SU-DHL-6 (cell line): ENCODE measurements around the gene USP12.

Source experiments
- CTCF ChIP-seq: fragments of 200-600 bp; sonication (generic); IDR thresholded peaks from one replicate; pipeline ENCODE4 v1.5.1; 2017; ENCODE audit warnings: antibody characterized with exemption, mild to moderate bottlenecking, low read length, moderate library complexity; ENCODE audit not compliant: insufficient read depth, poor library complexity, severe bottlenecking
- EZH2phosphoT487 ChIP-seq: fragments of 200-600 bp; sonication (generic), shearing (Covaris generic); conservative IDR thresholded peaks from 2 replicates; pipeline ENCODE4 v1.6.1; 2018; ENCODE audit warnings: mild to moderate bottlenecking, antibody characterized with exemption, low read length, moderate library complexity, mixed read lengths

- no peak for TF ChIP-seq CTCF
- TF ChIP-seq EZH2phosphoT487, result no peak
Observed at GRCh38 chr13:27170516-27171243, 931 bp downstream of the USP12 start.
